Transverse colon (tissue), 4 donors: ENCODE results near the gene ANGEL2.

Experiments
- EP300 ChIP-seq: sonication (generic); formaldehyde crosslinking; IDR thresholded peaks from one replicate; pipeline ENCODE4 v1.6.1; 2017; ENCODE audit warnings: antibody characterized with exemption, low read depth
- POLR2A ChIP-seq: fragments of 450-650 bp; IDR thresholded peaks from one replicate; pipeline ENCODE4 v1.6.1; 2016; ENCODE audit warnings: antibody characterized with exemption, mild to moderate bottlenecking, moderate library complexity
- POLR2AphosphoS5 ChIP-seq, 3 donors: sonication (generic); formaldehyde crosslinking; IDR thresholded peaks; one replicate each; pipeline ENCODE4 v1.6.1; 2016; ENCODE audit warnings: antibody characterized with exemption in 3 of 3
- TF ChIP-seq, protein P1 (sequence below), 5 experiments: fragments of 200-600 bp in 3 of 5; fragments of 450-650 bp in 2 of 5; sonication (generic) in 3 of 5; IDR thresholded peaks; 1 replicate in 2 of 5; 2 replicates in 3 of 5; pipeline ENCODE4 v1.5.1; 2016 to 2017; ENCODE audit warnings: antibody characterized with exemption in 5 of 5, inconsistent platforms in 3 of 5, mild to moderate bottlenecking in 2 of 5, moderate library complexity in 1 of 5

DNA sequence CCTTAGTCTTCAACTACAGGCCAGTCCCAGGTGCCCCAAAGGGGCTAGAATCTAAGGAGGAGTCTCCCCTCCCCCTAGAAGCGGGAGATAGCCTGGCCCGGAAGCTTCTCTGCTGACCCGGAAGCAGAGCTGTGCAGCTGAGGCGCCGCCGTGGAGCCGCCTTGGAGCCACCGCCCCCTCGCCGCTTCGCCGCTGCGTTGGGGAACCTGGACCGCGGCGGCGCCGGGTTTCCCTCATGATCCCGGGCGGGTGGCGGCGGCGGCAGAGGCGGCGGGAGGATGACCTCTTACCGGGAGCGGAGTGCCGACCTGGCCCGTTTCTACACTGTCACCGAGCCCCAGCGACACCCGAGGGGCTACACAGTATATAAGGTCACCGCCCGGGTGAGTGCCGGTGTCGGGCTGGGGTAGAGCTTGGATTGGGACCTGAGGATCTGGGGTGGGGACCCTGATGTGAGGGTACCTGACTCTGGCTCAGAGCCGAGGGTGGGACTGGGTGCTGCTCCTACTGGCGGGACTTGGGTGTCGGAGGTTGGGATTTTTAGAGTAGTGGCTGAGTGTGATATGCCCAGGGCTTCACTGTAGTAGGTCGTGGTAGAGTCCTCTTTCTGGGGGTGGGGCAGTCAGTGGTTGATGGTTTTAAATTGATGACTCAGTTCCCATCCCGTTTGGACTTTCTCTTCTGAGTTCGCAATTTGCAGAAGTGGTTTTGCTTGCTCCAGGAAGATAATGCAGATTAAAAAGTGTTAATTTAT, 35.6 kb upstream of the ANGEL2 start, which contains the start of gene RPS6KC1:
- TF ChIP-seq, protein P1, sequence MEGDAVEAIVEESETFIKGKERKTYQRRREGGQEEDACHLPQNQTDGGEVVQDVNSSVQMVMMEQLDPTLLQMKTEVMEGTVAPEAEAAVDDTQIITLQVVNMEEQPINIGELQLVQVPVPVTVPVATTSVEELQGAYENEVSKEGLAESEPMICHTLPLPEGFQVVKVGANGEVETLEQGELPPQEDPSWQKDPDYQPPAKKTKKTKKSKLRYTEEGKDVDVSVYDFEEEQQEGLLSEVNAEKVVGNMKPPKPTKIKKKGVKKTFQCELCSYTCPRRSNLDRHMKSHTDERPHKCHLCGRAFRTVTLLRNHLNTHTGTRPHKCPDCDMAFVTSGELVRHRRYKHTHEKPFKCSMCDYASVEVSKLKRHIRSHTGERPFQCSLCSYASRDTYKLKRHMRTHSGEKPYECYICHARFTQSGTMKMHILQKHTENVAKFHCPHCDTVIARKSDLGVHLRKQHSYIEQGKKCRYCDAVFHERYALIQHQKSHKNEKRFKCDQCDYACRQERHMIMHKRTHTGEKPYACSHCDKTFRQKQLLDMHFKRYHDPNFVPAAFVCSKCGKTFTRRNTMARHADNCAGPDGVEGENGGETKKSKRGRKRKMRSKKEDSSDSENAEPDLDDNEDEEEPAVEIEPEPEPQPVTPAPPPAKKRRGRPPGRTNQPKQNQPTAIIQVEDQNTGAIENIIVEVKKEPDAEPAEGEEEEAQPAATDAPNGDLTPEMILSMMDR (IDR thresholded peaks at IDR 0.05): peak in 2 of 5 experiments; percentile 8 to 20
- no peak for TF ChIP-seq POLR2A
- TF ChIP-seq EP300: no peak
- TF ChIP-seq POLR2AphosphoS5 (IDR thresholded peaks at IDR 0.05): peak in 2 of 3 donors; percentile 22 to 25
